HK-2 (cell line): Measurements from ENCODE around the gene ITPR2.
"Not testable (repeated sequence)": the region's sequence is repeated elsewhere in the genome, so short reads cannot be mapped to it uniquely, and the experiment has no call there.

Experiments
- DNase-seq: peaks from one replicate; pipeline ENCODE4 v3.0.0-alpha.2; 2018; ENCODE audit not compliant: unreplicated experiment

Gene ITPR2

GRCh38 chr12:26786865-26787514 is 46.0 kb downstream of the ITPR2 start:
- no peak for DNase-seq

GRCh38 chr12:26786491-26786864 is 46.5 kb downstream of the ITPR2 start:
- DNase-seq = no peak

- not testable (repeated sequence) for DNase-seq
Observed at GRCh38 chr12:26783816-26784379, 49.1 kb downstream of the ITPR2 start.

- no peak for DNase-seq
Observed at GRCh38 chr12:26783131-26783526, 49.9 kb downstream of the ITPR2 start.

GRCh38 chr12:26782372-26783130 is 50.4 kb downstream of the ITPR2 start:
- no peak for DNase-seq

- not testable (repeated sequence) for DNase-seq
Observed at GRCh38 chr12:26780656-26781055, 52.3 kb downstream of the ITPR2 start.

GRCh38 chr12:26778173-26778775 is 54.7 kb downstream of the ITPR2 start:
- not testable (repeated sequence) for DNase-seq

GRCh38 chr12:26777236-26777635 is 55.8 kb downstream of the ITPR2 start:
- no peak for DNase-seq

- DNase-seq = not testable (repeated sequence)
Observed at GRCh38 chr12:26775991-26776390, 57.0 kb downstream of the ITPR2 start.

GRCh38 chr12:26773313-26774104 is 59.5 kb downstream of the ITPR2 start:
- no peak for DNase-seq

- no peak for DNase-seq
Observed at GRCh38 chr12:26771861-26772260, 61.1 kb downstream of the ITPR2 start.

GRCh38 chr12:26770239-26771070 is 62.5 kb downstream of the ITPR2 start:
- DNase-seq = no peak

- DNase-seq = no peak
Observed at GRCh38 chr12:26769611-26770010, 63.4 kb downstream of the ITPR2 start.

- peak; percentile 10 for DNase-seq
Observed at GRCh38 chr12:26768611-26769603, 64.1 kb downstream of the ITPR2 start.

GRCh38 chr12:26767865-26768264 is 65.1 kb downstream of the ITPR2 start:
- no peak for DNase-seq

- DNase-seq = no peak
Observed at GRCh38 chr12:26767116-26767515, 65.9 kb downstream of the ITPR2 start.

GRCh38 chr12:26762186-26762585 is 70.8 kb downstream of the ITPR2 start:
- no peak for DNase-seq

- DNase-seq = no peak
Observed at GRCh38 chr12:26761775-26762174, 71.2 kb downstream of the ITPR2 start.

- no peak for DNase-seq
Observed at GRCh38 chr12:26760657-26761293, 72.2 kb downstream of the ITPR2 start.
